HEK293 (cell line): Measurements from ENCODE around the gene AIF1.
A peak's percentile ranks its signal among the peaks of the same experiment; 100 is the strongest.

Experiments
- FEZF1 ChIP-seq: fragments of 450-650 bp; formaldehyde crosslinking; IDR thresholded peaks from 2 replicates; pipeline ENCODE4 v1.5.1; 2016; ENCODE audit warnings: missing biosample characterization, missing genetic modification characterization
- MEIS1 ChIP-seq: sonication (generic); formaldehyde crosslinking; IDR thresholded peaks from 2 replicates; pipeline ENCODE4 v1.8.1; 2022; ENCODE audit warnings: missing genetic modification reagents, mild to moderate bottlenecking, borderline replicate concordance
- PRDM1 ChIP-seq: fragments of 450-650 bp; formaldehyde crosslinking; IDR thresholded peaks from 2 replicates; pipeline ENCODE4; 2016; ENCODE audit warnings: missing biosample characterization, missing genetic modification characterization
- PRDM6 ChIP-seq: fragments of 450-650 bp; formaldehyde crosslinking; IDR thresholded peaks from 2 replicates; pipeline ENCODE4 v1.5.1; 2017; ENCODE audit warnings: missing biosample characterization, missing genetic modification characterization
- SALL2 ChIP-seq: fragments of 450-650 bp; formaldehyde crosslinking; IDR thresholded peaks from 2 replicates; pipeline ENCODE4 v1.5.0; 2017; ENCODE audit warnings: missing biosample characterization, mild to moderate bottlenecking, missing genetic modification characterization, borderline replicate concordance
- SETDB1 ChIP-seq: IDR thresholded peaks from one replicate; pipeline ENCODE4 v1.6.1; 2017; ENCODE audit warnings: mild to moderate bottlenecking, low read length, moderate library complexity, mixed read lengths; ENCODE audit not compliant: insufficient read length
- SP7 ChIP-seq: fragments of 450-650 bp; formaldehyde crosslinking; IDR thresholded peaks from 2 replicates; pipeline ENCODE4 v1.5.1; 2016; ENCODE audit warnings: missing biosample characterization, missing genetic modification characterization
- ZBTB17 ChIP-seq: fragments of 450-650 bp; formaldehyde crosslinking; IDR thresholded peaks from 2 replicates; pipeline ENCODE4 v1.5.1; 2016; ENCODE audit warnings: missing biosample characterization, missing genetic modification characterization
- ZBTB21 ChIP-seq: fragments of 450-650 bp; formaldehyde crosslinking; IDR thresholded peaks from 2 replicates; pipeline ENCODE4 v1.5.1; 2017; ENCODE audit warnings: missing biosample characterization, missing genetic modification characterization
- ZBTB8A ChIP-seq: fragments of 450-650 bp; formaldehyde crosslinking; IDR thresholded peaks from 2 replicates; pipeline ENCODE4 v1.5.1; 2016; ENCODE audit warnings: missing biosample characterization, missing genetic modification characterization
- ZNF121 ChIP-seq: fragments of 450-650 bp; formaldehyde crosslinking; IDR thresholded peaks from 2 replicates; pipeline ENCODE4 v1.5.1; 2016; ENCODE audit warnings: missing biosample characterization, missing genetic modification characterization
- ZNF140 ChIP-seq: fragments of 450-650 bp; formaldehyde crosslinking; IDR thresholded peaks from 2 replicates; pipeline ENCODE4 v1.5.1; 2016; ENCODE audit warnings: missing biosample characterization, missing genetic modification characterization
- ZNF223 ChIP-seq: fragments of 450-650 bp; formaldehyde crosslinking; IDR thresholded peaks from 2 replicates; pipeline ENCODE4 v1.5.1; 2016; ENCODE audit warnings: missing biosample characterization, missing genetic modification characterization
- ZNF302 ChIP-seq: fragments of 450-650 bp; formaldehyde crosslinking; IDR thresholded peaks from 2 replicates; pipeline ENCODE4 v1.5.1; 2016; ENCODE audit warnings: missing biosample characterization, missing genetic modification characterization, low read depth
- ZNF311 ChIP-seq: fragments of 450-650 bp; formaldehyde crosslinking; IDR thresholded peaks from 2 replicates; pipeline ENCODE4 v1.5.1; 2017; ENCODE audit warnings: missing biosample characterization, missing genetic modification characterization, borderline replicate concordance
- ZNF341 ChIP-seq: fragments of 450-650 bp; formaldehyde crosslinking; IDR thresholded peaks from 2 replicates; pipeline ENCODE4; 2016; ENCODE audit warnings: low read depth, missing biosample characterization, missing genetic modification characterization
- ZNF398 ChIP-seq: fragments of 450-650 bp; formaldehyde crosslinking; IDR thresholded peaks from 2 replicates; pipeline ENCODE4 v1.5.1; 2017; ENCODE audit warnings: missing biosample characterization, missing genetic modification characterization
- ZNF473 ChIP-seq: fragments of 450-650 bp; formaldehyde crosslinking; IDR thresholded peaks from 2 replicates; pipeline ENCODE4 v1.5.1; 2017; ENCODE audit warnings: missing biosample characterization, missing genetic modification characterization
- ZNF544 ChIP-seq: fragments of 450-650 bp; formaldehyde crosslinking; IDR thresholded peaks from 2 replicates; pipeline ENCODE4 v1.5.0; 2017; ENCODE audit warnings: missing biosample characterization, missing genetic modification characterization
- ZNF549 ChIP-seq: fragments of 450-650 bp; IDR thresholded peaks from 2 replicates; pipeline ENCODE4 v1.5.1; 2018; ENCODE audit warnings: missing biosample characterization, missing genetic modification characterization, mild to moderate bottlenecking, inconsistent platforms, moderate library complexity
- ZNF560 ChIP-seq: fragments of 450-650 bp; formaldehyde crosslinking; IDR thresholded peaks from 2 replicates; pipeline ENCODE4 v1.5.1; 2017; ENCODE audit warnings: missing biosample characterization, missing genetic modification characterization, borderline replicate concordance
- ZNF580 ChIP-seq: fragments of 450-650 bp; formaldehyde crosslinking; IDR thresholded peaks from 2 replicates; pipeline ENCODE4 v1.5.1; 2016; ENCODE audit warnings: missing biosample characterization, missing genetic modification characterization
- ZNF610 ChIP-seq: fragments of 450-650 bp; formaldehyde crosslinking; IDR thresholded peaks from 2 replicates; pipeline ENCODE4 v1.5.1; 2016; ENCODE audit warnings: missing biosample characterization, missing genetic modification characterization, borderline replicate concordance
- ZNF704 ChIP-seq: fragments of 450-650 bp; formaldehyde crosslinking; IDR thresholded peaks from 2 replicates; pipeline ENCODE4 v1.5.1; 2016; ENCODE audit warnings: missing biosample characterization, missing genetic modification characterization
- ZNF707 ChIP-seq: fragments of 450-650 bp; formaldehyde crosslinking; IDR thresholded peaks from 2 replicates; pipeline ENCODE4 v1.5.1; 2016; ENCODE audit warnings: missing biosample characterization, missing genetic modification characterization
- ZNF768 ChIP-seq: fragments of 450-650 bp; formaldehyde crosslinking; IDR thresholded peaks from 2 replicates; pipeline ENCODE4 v1.5.1; 2018; ENCODE audit warnings: missing biosample characterization, mild to moderate bottlenecking, missing genetic modification characterization
- ZNF830 ChIP-seq: fragments of 450-650 bp; IDR thresholded peaks from 2 replicates; pipeline ENCODE4 v1.5.0; 2018; ENCODE audit warnings: missing biosample characterization, missing genetic modification characterization, low read depth, mild to moderate bottlenecking, moderate library complexity
- ZNF837 ChIP-seq: fragments of 450-650 bp; formaldehyde crosslinking; IDR thresholded peaks from 2 replicates; pipeline ENCODE4 v1.5.1; 2016; ENCODE audit warnings: missing biosample characterization, missing genetic modification characterization
- ZSCAN5A ChIP-seq: fragments of 450-650 bp; formaldehyde crosslinking; IDR thresholded peaks from 2 replicates; pipeline ENCODE4 v1.5.1; 2016; ENCODE audit warnings: missing biosample characterization, missing genetic modification characterization
- ZXDB ChIP-seq: fragments of 450-650 bp; formaldehyde crosslinking; IDR thresholded peaks from 2 replicates; pipeline ENCODE4 v1.5.1; 2016; ENCODE audit warnings: missing biosample characterization, missing genetic modification characterization
- TF ChIP-seq, protein P1 (sequence below): fragments of 450-650 bp; formaldehyde crosslinking; optimal IDR thresholded peaks from 2 replicates; pipeline ENCODE3; 2016; ENCODE audit warnings: missing biosample characterization, mild to moderate bottlenecking, missing genetic modification characterization

The AIF1 gene

DNA sequence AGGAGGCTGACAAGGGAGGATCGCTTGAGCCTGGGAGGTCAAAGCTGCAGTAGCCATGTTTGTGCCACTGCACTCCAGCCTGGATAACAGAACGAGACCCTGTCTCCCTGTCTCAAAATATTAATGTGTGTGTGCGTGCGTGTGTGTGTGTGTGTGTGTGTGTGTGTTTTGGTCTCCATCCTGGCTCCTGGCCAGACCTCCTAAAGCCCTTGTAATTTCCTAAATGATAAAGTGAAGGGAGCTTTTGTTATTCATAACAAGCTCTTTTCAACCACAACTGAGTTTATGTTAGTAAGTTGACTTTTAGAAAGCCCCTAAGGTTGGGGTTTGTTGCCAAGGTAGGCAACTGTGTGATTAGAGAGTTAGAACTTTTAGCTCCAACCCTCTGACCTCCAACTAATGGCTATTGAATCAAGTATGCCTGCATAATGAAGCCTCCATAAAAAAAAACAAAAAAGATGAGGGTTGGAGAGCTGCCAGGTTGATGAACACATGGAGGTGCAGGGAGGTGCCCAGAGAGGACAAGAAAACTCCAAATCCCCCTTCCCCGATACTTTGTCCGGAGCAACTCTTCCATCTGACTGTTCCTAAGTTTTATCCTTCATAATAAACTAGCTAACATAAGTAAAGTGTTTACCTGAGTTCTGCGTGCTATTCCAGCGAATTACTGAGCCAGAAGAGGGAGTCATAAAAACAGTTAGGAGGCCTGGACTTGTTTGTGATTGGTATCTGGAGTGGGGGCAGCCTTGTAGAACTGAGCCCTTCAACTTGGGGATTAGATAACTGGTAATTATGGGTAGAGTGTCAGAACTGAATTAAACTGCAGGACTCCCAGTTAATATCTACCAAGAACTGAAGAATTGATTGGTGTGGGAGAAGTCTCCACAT is 5.3 kb upstream of the AIF1 start (continued):
- TF ChIP-seq ZNF707 (tag by site-specific recombination) (no peak), ZNF473 (tag by site-specific recombination) (no peak), ZNF610 (tag by site-specific recombination) (peak; percentile 32; the same call in 1 of the 2 replicates), ZNF140 (tag by site-specific recombination) (no peak), ZNF311 (tag by site-specific recombination) (no peak), ZNF544 (tag by site-specific recombination) (no peak), ZNF837 (tag by site-specific recombination) (no peak), ZXDB (tag by site-specific recombination) (peak; percentile 44; the same call in 1 of the 2 replicates), ZSCAN5A (no peak), SETDB1 (no peak), ZNF704 (no peak), ZBTB21 (peak; percentile 60; the same call in 1 of the 2 replicates), FEZF1 (tag by site-specific recombination) (no peak; the same call in 1 of the 2 replicates), ZBTB8A (peak; percentile 39; the same call in 1 of the 2 replicates), SALL2 (0 out of 2 replicates have a peak, but pooled peaks have one; percentile 25), PRDM1 (tag by site-specific recombination) (no peak), MEIS1 (CRISPR knock-in tag) (no peak), ZNF549 (tag by site-specific recombination) (no peak), ZBTB17 (tag by site-specific recombination) (0 out of 2 replicates have a peak, but pooled peaks have one; percentile 28), ZNF580 (tag by site-specific recombination) (no peak), ZNF560 (tag by site-specific recombination) (no peak), ZNF223 (tag by site-specific recombination) (peak; percentile 66; the same call in 1 of the 2 replicates), ZNF830 (tag by site-specific recombination) (no peak), ZNF398 (peak; percentile 53), SP7 (peak; percentile 89), ZNF121 (0 out of 2 replicates have a peak, but pooled peaks have one; percentile 10), ZNF768 (tag by site-specific recombination) (no peak), PRDM6 (tag by site-specific recombination) (peak; percentile 56), ZNF341 (tag by site-specific recombination) (peak; percentile 65), ZNF302 (tag by site-specific recombination) (0 out of 2 replicates have a peak, but pooled peaks have one; percentile 59)
- TF ChIP-seq, protein P1, sequence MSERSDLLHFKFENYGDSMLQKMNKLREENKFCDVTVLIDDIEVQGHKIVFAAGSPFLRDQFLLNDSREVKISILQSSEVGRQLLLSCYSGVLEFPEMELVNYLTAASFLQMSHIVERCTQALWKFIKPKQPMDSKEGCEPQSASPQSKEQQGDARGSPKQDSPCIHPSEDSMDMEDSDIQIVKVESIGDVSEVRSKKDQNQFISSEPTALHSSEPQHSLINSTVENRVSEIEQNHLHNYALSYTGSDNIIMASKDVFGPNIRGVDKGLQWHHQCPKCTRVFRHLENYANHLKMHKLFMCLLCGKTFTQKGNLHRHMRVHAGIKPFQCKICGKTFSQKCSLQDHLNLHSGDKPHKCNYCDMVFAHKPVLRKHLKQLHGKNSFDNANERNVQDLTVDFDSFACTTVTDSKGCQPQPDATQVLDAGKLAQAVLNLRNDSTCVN (tag by site-specific recombination): no peak
